GM12891 (cell line): ENCODE data around the gene TRAF7.
"Not testable (repeated sequence)": the region's sequence is repeated elsewhere in the genome, so short reads cannot be mapped to it uniquely, and the experiment has no call there.

Experiments used
- POLR2A ChIP-seq: IDR thresholded peaks from 2 replicates; pipeline ENCODE4 v1.6.1; 2011; ENCODE audit warnings: low read depth, low read length, control low read depth
- POLR2AphosphoS5 ChIP-seq: IDR thresholded peaks from 2 replicates; pipeline ENCODE4 v1.6.1; 2011; ENCODE audit warnings: low read depth, low read length, control low read depth
- SPI1 ChIP-seq: IDR thresholded peaks from 2 replicates; pipeline ENCODE4 v1.6.1; 2011; ENCODE audit warnings: low read depth, low read length, control low read depth
- TAF1 ChIP-seq: IDR thresholded peaks from 2 replicates; pipeline ENCODE4 v1.6.1; 2011; ENCODE audit warnings: low read depth, low read length, control low read depth

DNA sequence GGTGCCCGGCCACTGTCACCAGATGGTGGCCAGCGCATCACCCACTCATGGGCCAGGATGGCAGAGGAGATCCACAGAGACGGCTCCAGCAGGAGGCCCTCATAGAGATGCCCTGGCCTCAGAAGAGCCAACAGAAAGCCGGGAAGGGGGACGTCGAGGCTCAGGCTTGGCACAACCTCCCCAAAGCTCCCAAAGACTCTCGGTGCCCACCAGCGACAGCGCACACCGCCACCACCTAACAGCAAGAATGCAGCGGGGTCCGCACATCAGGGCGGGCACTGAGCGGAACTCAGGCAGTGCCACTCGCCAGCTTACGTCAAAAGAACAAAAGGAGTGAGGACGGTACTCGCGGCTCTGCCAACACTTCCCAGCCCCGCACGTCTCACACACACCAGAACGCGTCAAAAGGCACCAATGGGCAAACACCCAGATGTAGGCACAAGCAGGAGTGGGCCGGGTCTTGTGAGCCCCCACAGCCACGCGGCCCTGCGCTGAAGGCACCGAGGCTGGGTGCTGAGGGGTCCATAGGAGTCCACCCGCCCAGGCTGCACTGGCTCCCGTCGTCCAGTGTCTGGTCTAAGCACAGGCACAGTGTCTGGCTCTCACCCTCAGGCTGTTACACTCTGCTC lies 28.5 kb upstream of the TRAF7 start:
- not testable (repeated sequence) for TF ChIP-seq SPI1, TAF1, POLR2AphosphoS5, POLR2A
